GM23248 (cell line): Measurements from ENCODE around the gene WBP1.

Experiments
- EZH2 ChIP-seq: fragments of 200-600 bp; sonication (generic); IDR thresholded peaks from 2 replicates; pipeline ENCODE4 v1.6.1; 2018; ENCODE audit warnings: antibody characterized with exemption, mild to moderate bottlenecking; ENCODE audit not compliant: insufficient read depth, poor library complexity, severe bottlenecking
- EZH2phosphoT487 ChIP-seq: fragments of 200-600 bp; sonication (generic); IDR thresholded peaks from 2 replicates; pipeline ENCODE4 v1.6.1; 2018; ENCODE audit warnings: antibody characterized with exemption, moderate library complexity, mild to moderate bottlenecking, low read depth; ENCODE audit not compliant: insufficient read depth

- TF ChIP-seq EZH2phosphoT487: no peak
- TF ChIP-seq EZH2: no peak
These were observed 23.2 kb downstream of the WBP1 start for GRCh38 chr2:74481431-74481830.
